GM19035 (cell line): Measurements from ENCODE around the gene NFASC.

Experiments used
- ATAC-seq: cut with Tn5 transposase; IDR thresholded peaks from one replicate; pipeline ENCODE4 v1.9.1; 2021; ENCODE audit not compliant: unreplicated experiment

The NFASC gene

GRCh38 chr1:205002705-205003104 is 132.0 kb downstream of the NFASC start:
- ATAC-seq: no peak

GRCh38 chr1:205003358-205004131 is 132.9 kb downstream of the NFASC start:
- no peak for ATAC-seq

DNA sequence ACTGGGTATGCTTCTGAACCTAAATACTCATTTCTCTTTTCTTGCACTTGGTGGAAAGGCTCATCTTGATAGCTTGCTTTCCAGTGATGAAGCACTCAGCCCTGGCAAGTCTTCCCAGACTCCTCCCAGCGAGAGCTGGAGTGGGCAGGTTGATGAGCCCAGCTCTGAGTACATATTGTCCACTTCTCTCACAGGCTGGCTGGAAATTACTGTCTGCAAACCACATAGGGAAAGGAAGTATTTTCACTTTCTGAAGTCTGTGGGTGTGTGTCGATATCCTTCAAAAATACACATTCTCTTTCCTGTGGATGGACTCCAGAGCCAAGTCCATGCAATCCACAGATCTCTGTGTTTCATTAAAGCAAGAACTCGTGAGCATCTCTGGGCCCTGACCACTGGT is 133.7 kb downstream of the NFASC start:
- no peak for ATAC-seq

DNA sequence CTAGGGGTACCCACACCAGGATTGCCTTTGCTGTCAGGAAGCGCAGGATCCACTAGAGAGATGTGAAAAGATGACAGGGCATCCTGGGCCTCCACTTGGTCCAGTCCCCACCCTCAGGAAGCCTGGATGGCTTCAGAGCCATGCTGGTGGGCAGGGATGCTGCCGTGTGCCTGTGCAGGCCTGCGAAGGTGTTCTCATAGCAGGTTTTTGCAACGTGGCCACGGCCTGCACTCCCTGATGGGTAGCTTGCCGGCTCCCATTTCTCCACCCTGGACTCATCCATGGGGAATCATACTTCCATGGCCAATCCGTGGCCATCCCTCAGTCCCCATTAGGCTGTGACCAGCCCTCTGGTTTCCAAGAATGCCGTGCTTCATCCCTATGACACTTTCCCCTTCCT is 138.2 kb downstream of the NFASC start:
- ATAC-seq: no peak

DNA sequence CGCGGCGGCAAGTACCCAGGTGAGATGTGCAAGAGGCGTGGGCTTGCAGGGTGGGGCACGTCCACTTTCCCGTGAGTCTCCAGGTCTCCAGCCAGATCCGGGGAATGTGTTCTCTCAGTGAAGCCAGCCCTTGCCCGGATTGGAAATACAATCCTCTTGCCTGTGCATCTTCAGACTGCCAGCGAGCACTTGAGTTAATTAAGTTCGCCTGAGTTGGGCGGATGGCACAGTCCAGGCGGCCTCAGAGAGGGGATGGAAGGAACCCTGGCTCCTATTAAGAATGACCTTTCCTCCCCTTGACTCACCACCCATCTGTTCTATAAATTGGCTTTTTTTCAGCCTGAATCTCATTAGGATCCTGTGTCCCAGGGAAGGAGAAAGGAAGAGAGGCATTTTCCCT is 139.0 kb downstream of the NFASC start:
- no peak for ATAC-seq

GRCh38 chr1:205012391-205013140 is 141.9 kb downstream of the NFASC start:
- no peak for ATAC-seq

- no peak for ATAC-seq
These were observed 143.2 kb downstream of the NFASC start for GRCh38 chr1:205013683-205014367.

- no peak for ATAC-seq
These were observed 144.1 kb downstream of the NFASC start for GRCh38 chr1:205014783-205015182.

GRCh38 chr1:205015241-205015640 is 144.6 kb downstream of the NFASC start:
- ATAC-seq: no peak

GRCh38 chr1:205016075-205016474 is 145.4 kb downstream of the NFASC start:
- ATAC-seq: no peak

DNA sequence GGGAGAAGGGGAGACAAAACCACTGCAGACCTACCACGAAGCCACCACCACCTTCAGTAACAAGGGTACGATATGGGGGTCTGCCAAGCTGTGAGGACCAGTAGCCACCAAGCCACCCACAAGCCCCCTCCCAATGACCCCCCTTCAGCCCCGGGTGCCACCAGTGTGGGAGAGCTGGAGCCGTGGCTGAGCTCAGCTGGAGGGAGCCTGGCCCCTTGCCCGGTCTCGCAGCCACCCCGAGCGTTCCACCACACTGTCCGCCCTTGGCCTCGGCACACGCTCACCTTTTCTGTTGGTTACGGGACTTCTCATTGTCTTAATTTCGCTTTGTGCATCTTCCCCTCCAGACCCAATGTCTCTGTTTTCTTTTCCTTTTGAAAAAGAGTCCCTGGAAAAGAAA is 145.9 kb downstream of the NFASC start:
- no peak for ATAC-seq

DNA sequence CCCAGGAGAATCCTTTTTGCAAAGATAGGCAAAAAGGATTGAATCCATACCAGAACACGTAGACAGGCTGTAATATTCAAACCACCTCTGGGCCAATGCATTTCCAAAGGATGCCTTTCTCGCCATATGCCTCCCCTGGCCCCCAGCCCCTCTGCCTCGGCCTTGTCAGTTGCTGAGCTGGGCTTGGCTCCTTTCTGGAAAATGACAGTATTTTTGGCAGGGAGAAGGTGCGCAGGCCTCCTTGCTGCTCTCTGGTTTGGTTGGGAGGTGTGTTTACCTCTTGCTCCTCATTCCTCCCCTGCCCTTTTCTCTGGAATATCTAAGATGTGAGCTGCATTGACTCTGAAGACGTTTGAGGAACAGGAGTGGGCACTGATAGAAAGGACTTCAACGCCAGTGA is 146.3 kb downstream of the NFASC start:
- no peak for ATAC-seq

- ATAC-seq: no peak
These were observed 147.1 kb downstream of the NFASC start for GRCh38 chr1:205017766-205018165.

DNA sequence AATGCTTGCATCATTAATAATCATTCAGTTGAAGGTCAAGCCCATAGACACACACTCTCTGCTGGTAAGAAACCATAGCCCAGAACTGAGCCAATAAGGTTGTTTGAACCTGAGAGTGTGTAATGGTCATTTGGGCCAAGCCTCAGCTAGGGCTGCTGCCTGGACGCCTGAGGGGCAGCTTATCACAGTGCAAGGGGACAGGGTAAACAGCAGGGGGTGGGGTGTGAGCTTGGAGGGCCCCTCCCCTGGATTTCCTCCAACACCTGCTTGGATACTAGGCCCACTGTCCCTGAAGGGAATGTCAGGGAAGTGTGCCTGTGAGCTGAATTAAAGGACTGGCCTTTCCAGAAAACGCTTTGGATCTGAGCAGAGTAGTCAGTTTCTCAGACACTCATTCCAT is 147.7 kb downstream of the NFASC start:
- no peak for ATAC-seq

- ATAC-seq: no peak
These were observed 149.8 kb downstream of the NFASC start for GRCh38 chr1:205020466-205020865.

DNA sequence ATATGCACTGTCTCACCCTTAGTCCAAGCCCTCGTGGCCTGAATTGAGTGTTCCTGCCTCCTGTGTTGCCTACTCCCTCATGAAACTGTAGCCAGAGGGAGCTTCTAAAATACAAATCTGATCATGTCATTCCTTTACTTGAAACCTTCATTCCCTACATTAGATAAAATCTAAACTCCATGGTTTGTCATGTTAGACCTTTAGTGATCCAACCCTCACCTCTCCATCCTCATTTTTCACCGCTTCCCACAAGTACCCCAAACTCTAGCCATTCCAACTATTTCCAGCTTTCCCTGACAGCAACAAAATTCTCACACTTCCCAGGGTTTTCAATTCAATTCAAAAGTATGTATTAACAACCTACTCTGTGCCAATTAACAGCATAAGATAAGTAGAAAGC is 154.0 kb downstream of the NFASC start:
- ATAC-seq: no peak

DNA sequence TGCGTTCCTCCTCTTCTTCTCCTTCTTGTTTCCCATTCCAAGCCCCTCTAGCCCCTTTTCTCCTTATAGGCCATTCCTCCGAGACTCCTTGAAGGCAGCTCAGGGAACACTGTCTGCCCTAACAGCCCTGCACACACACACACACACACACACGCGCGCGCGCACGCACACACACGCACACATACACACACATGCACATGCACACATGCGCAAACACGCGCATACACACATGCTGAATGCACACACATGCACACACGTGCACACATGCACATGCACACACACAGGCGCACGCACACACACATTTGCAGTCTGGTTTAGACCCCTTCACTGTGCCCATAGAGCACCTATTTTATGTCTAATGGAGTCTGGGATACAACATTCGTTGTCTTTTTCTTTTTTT is 154.6 kb downstream of the NFASC start:
- ATAC-seq: no peak

- ATAC-seq: no peak
These were observed 155.5 kb downstream of the NFASC start for GRCh38 chr1:205026181-205026580.

GRCh38 chr1:205028390-205028789 is 157.7 kb downstream of the NFASC start:
- ATAC-seq: no peak

GRCh38 chr1:205028924-205029323 is 158.3 kb downstream of the NFASC start:
- ATAC-seq: no peak

DNA sequence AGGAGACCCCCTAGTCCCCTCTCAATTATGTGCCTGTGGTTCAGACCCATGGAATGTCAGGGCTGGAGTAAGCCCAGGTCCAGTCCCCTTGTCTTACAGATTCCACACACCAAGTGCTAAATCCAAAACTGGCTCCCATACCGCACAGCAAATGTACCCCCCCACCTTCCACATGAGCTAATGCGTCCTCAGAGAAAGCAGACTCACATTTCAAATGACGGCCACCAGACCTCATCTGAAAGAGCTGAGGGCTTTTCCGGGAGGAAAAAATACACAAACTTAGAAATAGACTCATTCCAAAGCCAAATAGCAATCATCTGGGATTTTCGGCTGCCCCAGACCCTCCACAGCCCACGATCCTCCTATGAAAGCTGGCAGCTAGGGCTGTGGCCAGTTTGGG is 159.6 kb downstream of the NFASC start:
- no peak for ATAC-seq

- no peak for ATAC-seq
These were observed 160.2 kb downstream of the NFASC start for GRCh38 chr1:205030896-205031295.
